Muscle of leg (tissue), 11 donors: ENCODE measurements around the gene FCHO2. TPM values are rescaled to one million over a fixed set of nuclear protein-coding genes. Genes with fewer than 3 reads are reported as not detected.
A peak's percentile ranks its signal among the peaks of the same experiment; 100 is the strongest.

Experiments
- DNase-seq: peaks from one replicate; pipeline ENCODE4 v3.0.0; 2013
- H3K27ac ChIP-seq: one replicate; pipeline ENCODE4 v1.5.1; 2013; ENCODE audit warnings: mild to moderate bottlenecking, low read length, control low read depth
- H3K27me3 ChIP-seq: one replicate; pipeline ENCODE4 v1.6.1; 2013; ENCODE audit warnings: low read length; ENCODE audit not compliant: control insufficient read depth, insufficient read depth
- H3K36me3 ChIP-seq: one replicate; pipeline ENCODE4 v1.6.1; 2013; ENCODE audit warnings: low read length; ENCODE audit not compliant: control insufficient read depth, insufficient read depth
- H3K4me1 ChIP-seq: one replicate; pipeline ENCODE4 v1.6.1; 2013; ENCODE audit warnings: low read length; ENCODE audit not compliant: control insufficient read depth, insufficient read depth
- H3K4me3 ChIP-seq: one replicate; pipeline ENCODE4 v1.5.1; 2013; ENCODE audit warnings: low read length, control low read depth
- H3K9me3 ChIP-seq: replicated peaks from 2 replicates; pipeline ENCODE4 v1.6.1; 2013; ENCODE audit warnings: low read depth, low read length; ENCODE audit not compliant: control insufficient read depth
- WGBS: methylation state at CpG from one replicate; pipeline ENCODE4 v1.1.5; 2013; ENCODE audit warnings: missing lambda C conversion rate; ENCODE audit not compliant: insufficient coverage; 5-methylcytosine and 5-hydroxymethylcytosine counted together
- polyA plus RNA-seq, 8 donors: library from polyadenylated mRNA; unstranded; fragments of 120-200 nt; gene quantifications; one replicate each; pipeline versions ENCODE4 v1.2.1 to v1.2.3, GENCODE V29; 2013; ENCODE audit warnings: inconsistent platforms in 1 of 8, low replicate concordance in 1 of 8; ENCODE audit not compliant: insufficient read length in 8 of 8, insufficient read depth in 1 of 8
- total RNA-seq: library from RNA; stranded (reverse); fragments of 120-200 nt; gene quantifications from one replicate; pipeline ENCODE4 v1.2.4, GENCODE V29; 2013

FCHO2 gene
- total and polyA plus RNA-seq, 9 donors, result 13.1 to 20.1 (median 17.3) TPM

- Histone ChIP-seq H3K4me1 (peaks cover 20% of the 10 kb centered on the region), H3K36me3 (no peaks in the 10 kb centered on the region), H3K27ac (no peak overlapping the region), H3K27me3 (peaks cover 47% of the 10 kb centered on the region), H3K4me3 (no peak overlapping the region), H3K9me3 (peaks cover 2% of the 10 kb centered on the region)
- DNase-seq, result no peak
- WGBS, result 83% methylated on average over 2 of the region's 3 CpGs
Observed at GRCh38 chr5:73117088-73117740, 161.4 kb downstream of the FCHO2 start.

- Histone ChIP-seq H3K9me3 (peaks cover 2% of the 10 kb centered on the region), H3K4me1 (peaks cover 20% of the 10 kb centered on the region), H3K4me3 (no peak overlapping the region), H3K36me3 (no peaks in the 10 kb centered on the region), H3K27me3 (peaks cover 51% of the 10 kb centered on the region), H3K27ac (peak overlapping the region; percentile 9)
- DNase-seq, result peak; percentile 22
- WGBS, result 87% methylated on average over 3 of the region's 5 CpGs
Observed at GRCh38 chr5:73118391-73118973, 162.6 kb downstream of the FCHO2 start.

- no peaks in the 10 kb centered on the region for H3K36me3 ChIP-seq
- peaks cover 20% of the 10 kb centered on the region for H3K4me1 ChIP-seq
- peak overlapping the region; percentile 35 for H3K27ac ChIP-seq
- peaks cover 2% of the 10 kb centered on the region for H3K9me3 ChIP-seq
- H3K27me3 ChIP-seq, result peaks cover 54% of the 10 kb centered on the region
- H3K4me3 ChIP-seq, result no peak overlapping the region
- DNase-seq, result no peak
- WGBS, result 16% methylated on average over 33 of the region's 40 CpGs
Observed at GRCh38 chr5:73119451-73120157, 163.8 kb downstream of the FCHO2 start.

- Histone ChIP-seq H3K4me3 (peak within 1 kb of the TSS; percentile 41), H3K27me3 (peaks cover 53% of the 10 kb centered on the region), H3K27ac (peak within 1 kb of the TSS; percentile 35), H3K36me3 (no peaks in the 10 kb centered on the region), H3K9me3 (peaks cover 2% of the 10 kb centered on the region), H3K4me1 (peaks cover 20% of the 10 kb centered on the region)
- under 1% methylated on average over 90 of the region's 94 CpGs for WGBS
- DNase-seq, result peak; percentile 30
Observed at GRCh38 chr5:73120222-73121118, 164.6 kb downstream of the FCHO2 start, which contains the start of gene TMEM171. Gene TMEM171 (plus strand): TSS chr5:73120575. CDS start chr5:73123374, 2,799 bp downstream.

- H3K36me3 ChIP-seq, result no peaks in the 10 kb centered on the region
- peak overlapping the region; percentile 41 for H3K4me3 ChIP-seq
- peaks cover 2% of the 10 kb centered on the region for H3K9me3 ChIP-seq
- peaks cover 50% of the 10 kb centered on the region for H3K27me3 ChIP-seq
- peaks cover 20% of the 10 kb centered on the region for H3K4me1 ChIP-seq
- DNase-seq, result no peak
- H3K27ac ChIP-seq, result no peak overlapping the region
- no CpG with 5 or more reads among the region's 6 CpGs for WGBS
Observed at GRCh38 chr5:73121119-73121463, 165.2 kb downstream of the FCHO2 start.

GRCh38 chr5:73122875-73123810 is 167.3 kb downstream of the FCHO2 start:
- Histone ChIP-seq H3K9me3 (no peaks in the 10 kb centered on the region), H3K27me3 (peaks cover 44% of the 10 kb centered on the region), H3K4me3 (no peak overlapping the region), H3K36me3 (no peaks in the 10 kb centered on the region), H3K4me1 (peaks cover 20% of the 10 kb centered on the region), H3K27ac (no peak overlapping the region)
- no peak for DNase-seq
- WGBS, result 72% methylated on average over 18 of the region's 19 CpGs

- H3K4me1 ChIP-seq, result peaks cover 5% of the 10 kb centered on the region
- peaks cover 33% of the 10 kb centered on the region for H3K27me3 ChIP-seq
- no peak overlapping the region for H3K4me3 ChIP-seq
- DNase-seq, result no peak
- 93% methylated on average over 2 of the region's 4 CpGs for WGBS
- no peak overlapping the region for H3K27ac ChIP-seq
- no peaks in the 10 kb centered on the region for H3K36me3 ChIP-seq
- no peaks in the 10 kb centered on the region for H3K9me3 ChIP-seq
Observed at GRCh38 chr5:73125289-73125688, 169.4 kb downstream of the FCHO2 start.

- H3K9me3 ChIP-seq, result no peaks in the 10 kb centered on the region
- H3K27ac ChIP-seq, result no peak overlapping the region
- no peak overlapping the region for H3K4me3 ChIP-seq
- DNase-seq, result no peak
- H3K27me3 ChIP-seq, result peaks cover 27% of the 10 kb centered on the region
- H3K36me3 ChIP-seq, result no peaks in the 10 kb centered on the region
- H3K4me1 ChIP-seq, result no peaks in the 10 kb centered on the region
- 90% methylated on average over 3 of the region's 4 CpGs for WGBS
Observed at GRCh38 chr5:73126381-73126780, 170.5 kb downstream of the FCHO2 start.

GRCh38 chr5:73126957-73127356 is 171.1 kb downstream of the FCHO2 start:
- H3K9me3 ChIP-seq, result no peaks in the 10 kb centered on the region
- no peaks in the 10 kb centered on the region for H3K36me3 ChIP-seq
- no peaks in the 10 kb centered on the region for H3K4me1 ChIP-seq
- H3K27me3 ChIP-seq, result peaks cover 24% of the 10 kb centered on the region
- H3K27ac ChIP-seq, result no peak overlapping the region
- WGBS, result no CpG with 5 or more reads among the region's 1 CpG
- no peak overlapping the region for H3K4me3 ChIP-seq
- no peak for DNase-seq
